Fibroblast of villous mesenchyme (primary cell): ENCODE results near the gene LSS. TPM values are rescaled to one million over a fixed set of nuclear protein-coding genes. Genes with fewer than 3 reads are reported as not detected.
"Not testable (repeated sequence)": the region's sequence is repeated elsewhere in the genome, so short reads cannot be mapped to it uniquely, and the experiment has no call there.

Source experiments
- DNase-seq: peaks from one replicate; pipeline ENCODE4 v3.0.0-alpha.2; 2010; ENCODE audit warnings: low read depth
- H3K4me3 ChIP-seq: 2 replicates; pipeline ENCODE4 v1.5.1; 2011; ENCODE audit warnings: low read depth, mild to moderate bottlenecking, low read length
- CTCF ChIP-seq: IDR thresholded peaks from 2 replicates; pipeline ENCODE4 v1.5.1; 2012; ENCODE audit warnings: low read depth, mild to moderate bottlenecking, low read length; ENCODE audit not compliant: insufficient read depth
- total RNA-seq: library from RNA; depleted of rRNA; stranded (reverse); fragments of >200 nt; gene quantifications from 2 replicates; pipeline ENCODE4 v1.2.3, GENCODE V29; 2012

LSS gene
- total RNA-seq, 1 donor: 139 TPM

GRCh38 chr21:46185716-46186115, 42.9 kb downstream of the LSS start:
- no peak for DNase-seq
- no peak overlapping the region for H3K4me3 ChIP-seq

GRCh38 chr21:46184625-46185555, 43.7 kb downstream of the LSS start:
- DNase-seq: peak; percentile 90
- TF ChIP-seq CTCF: no peak
- peak overlapping the region; percentile 70 for H3K4me3 ChIP-seq

More at GRCh38 chr21:46185716-46186115, 42.9 kb downstream of the LSS start:
- no peak for TF ChIP-seq CTCF

GRCh38 chr21:46183910-46184624, 44.5 kb downstream of the LSS start, which contains the start of gene SPATC1L:
Gene SPATC1L (minus strand): TSS chr21:46184459. CDS start chr21:46182816, 1,643 bp downstream.
- peak within 1 kb of the TSS; percentile 81 for H3K4me3 ChIP-seq
- no peak for TF ChIP-seq CTCF
- DNase-seq: peak; percentile 83

GRCh38 chr21:46183337-46183909, 45.2 kb downstream of the LSS start:
- H3K4me3 ChIP-seq: peak overlapping the region; percentile 81
- DNase-seq: not testable (repeated sequence)

- no peak for DNase-seq
- H3K4me3 ChIP-seq: no peak overlapping the region
- no peak for TF ChIP-seq CTCF
These were observed 45.8 kb downstream of the LSS start for GRCh38 chr21:46182548-46183336.

- no peak for TF ChIP-seq CTCF
- DNase-seq: no peak
- H3K4me3 ChIP-seq: no peak overlapping the region
These were observed 46.5 kb downstream of the LSS start for GRCh38 chr21:46181953-46182547.
